Muscle layer of colon (tissue), 2 donors: ENCODE results near the gene SORCS1.

Experiments used
- H3K27ac ChIP-seq: one replicate; pipeline ENCODE4 v1.7.0; 2013; ENCODE audit warnings: low read depth, mild to moderate bottlenecking, low read length, moderate library complexity
- H3K27me3 ChIP-seq, 2 donors: one replicate each; pipeline ENCODE4 v1.7.0; 2013; ENCODE audit warnings: low read length in 2 of 2, mild to moderate bottlenecking in 2 of 2; ENCODE audit not compliant: insufficient read depth in 2 of 2, control insufficient read depth in 1 of 2
- H3K36me3 ChIP-seq: one replicate; pipeline ENCODE4 v1.7.0; 2013; ENCODE audit warnings: mild to moderate bottlenecking, low read length; ENCODE audit not compliant: insufficient read depth
- H3K4me1 ChIP-seq: one replicate; pipeline ENCODE4 v1.7.0; 2013; ENCODE audit warnings: mild to moderate bottlenecking, low read length; ENCODE audit not compliant: insufficient read depth
- H3K4me3 ChIP-seq, 2 donors: one replicate each; pipeline ENCODE4 v1.7.0; 2013; ENCODE audit warnings: low read length in 2 of 2, low read depth in 1 of 2, mild to moderate bottlenecking in 1 of 2, moderate library complexity in 1 of 2
- H3K9ac ChIP-seq: one replicate; pipeline ENCODE4 v1.7.0; 2013; ENCODE audit warnings: low read length
- H3K9me3 ChIP-seq: one replicate; pipeline ENCODE4 v1.7.0; 2013; ENCODE audit warnings: mild to moderate bottlenecking, low read length
- donor health status: abdominal sarcoma.
- donor health status: Adenocarcinoma of cecum.

The SORCS1 gene

DNA sequence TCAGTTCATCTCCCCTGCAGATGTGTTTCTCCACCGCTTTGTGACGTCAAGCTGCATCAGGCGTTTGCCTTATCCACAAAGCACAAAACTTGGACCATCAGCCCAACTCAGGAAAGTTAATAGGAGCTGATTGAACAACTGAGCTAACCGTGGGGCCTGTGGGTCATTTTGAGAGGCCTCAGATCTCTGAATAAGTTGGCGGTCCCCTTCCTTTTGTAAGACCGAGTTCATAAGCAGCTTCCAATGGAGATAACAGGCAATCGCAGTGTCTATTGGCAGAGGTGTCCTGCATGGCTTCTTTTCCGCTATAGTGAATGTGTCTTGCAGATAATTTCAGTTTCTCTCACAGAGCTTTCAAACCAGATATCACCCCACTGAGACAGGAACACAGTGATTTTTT lies 154.0 kb downstream of the SORCS1 start:
- Histone ChIP-seq H3K4me3 (no peak overlapping the region), H3K27me3 (no peaks in the 10 kb centered on the region), H3K4me1 (no peaks in the 10 kb centered on the region), H3K27ac (no peak overlapping the region), H3K36me3 (no peaks in the 10 kb centered on the region), H3K9me3 (peaks cover 3% of the 10 kb centered on the region), H3K9ac (no peak overlapping the region)

DNA sequence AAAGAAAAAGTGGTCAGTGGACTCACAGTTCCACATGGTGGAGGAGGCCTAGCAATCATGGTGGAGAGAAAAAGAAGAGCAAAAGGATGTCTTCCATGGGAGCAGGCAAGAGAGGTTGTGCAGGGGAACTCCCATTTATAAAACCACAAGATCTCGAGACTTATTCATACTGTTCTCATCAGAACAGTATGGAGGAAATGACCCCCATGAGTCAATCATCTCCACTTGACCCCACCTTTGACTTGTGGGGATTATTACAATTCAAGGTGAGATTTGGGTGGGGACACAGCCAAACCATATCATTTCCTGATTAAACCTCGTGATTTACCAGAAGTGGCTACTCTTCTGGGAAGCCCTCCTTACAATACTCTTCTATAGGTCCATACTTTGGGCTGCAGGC lies 160.1 kb downstream of the SORCS1 start:
- no peaks in the 10 kb centered on the region for H3K27me3 ChIP-seq
- H3K4me3 ChIP-seq: no peak overlapping the region
- H3K27ac ChIP-seq: no peak overlapping the region

GRCh38 chr10:107002068-107002467 lies 162.4 kb downstream of the SORCS1 start:
- Histone ChIP-seq H3K36me3 (no peaks in the 10 kb centered on the region), H3K27me3 (no peaks in the 10 kb centered on the region), H3K9me3 (no peaks in the 10 kb centered on the region), H3K27ac (no peak overlapping the region), H3K9ac (no peak overlapping the region), H3K4me3 (no peak overlapping the region), H3K4me1 (peaks cover 32% of the 10 kb centered on the region)

More for the DNA sequence above, 160.1 kb downstream of the SORCS1 start:
- Histone ChIP-seq H3K4me1 (peaks cover 14% of the 10 kb centered on the region), H3K9ac (no peak overlapping the region), H3K36me3 (no peaks in the 10 kb centered on the region), H3K9me3 (peaks cover 3% of the 10 kb centered on the region)

- H3K36me3 ChIP-seq: no peaks in the 10 kb centered on the region
- H3K9me3 ChIP-seq: no peaks in the 10 kb centered on the region
- H3K27me3 ChIP-seq: no peaks in the 10 kb centered on the region
- H3K9ac ChIP-seq: no peak overlapping the region
- H3K27ac ChIP-seq: no peak overlapping the region
- H3K4me3 ChIP-seq: no peak overlapping the region
- H3K4me1 ChIP-seq: peaks cover 32% of the 10 kb centered on the region
Observed at GRCh38 chr10:106999118-106999707, 165.3 kb downstream of the SORCS1 start.

GRCh38 chr10:106997721-106998120 lies 166.8 kb downstream of the SORCS1 start:
- Histone ChIP-seq H3K4me1 (peaks cover 32% of the 10 kb centered on the region), H3K9ac (no peak overlapping the region), H3K27me3 (no peaks in the 10 kb centered on the region), H3K27ac (no peak overlapping the region), H3K4me3 (no peak overlapping the region), H3K36me3 (no peaks in the 10 kb centered on the region), H3K9me3 (no peaks in the 10 kb centered on the region)

GRCh38 chr10:106996510-106996909 lies 168.0 kb downstream of the SORCS1 start:
- H3K36me3 ChIP-seq: no peaks in the 10 kb centered on the region
- no peak overlapping the region for H3K27ac ChIP-seq
- no peak overlapping the region for H3K9ac ChIP-seq
- H3K4me1 ChIP-seq: peaks cover 32% of the 10 kb centered on the region
- no peak overlapping the region for H3K4me3 ChIP-seq
- no peaks in the 10 kb centered on the region for H3K9me3 ChIP-seq
- H3K27me3 ChIP-seq: no peaks in the 10 kb centered on the region

- no peak overlapping the region for H3K9ac ChIP-seq
- H3K4me1 ChIP-seq: no peaks in the 10 kb centered on the region
- H3K9me3 ChIP-seq: no peaks in the 10 kb centered on the region
- no peaks in the 10 kb centered on the region for H3K27me3 ChIP-seq
- no peaks in the 10 kb centered on the region for H3K36me3 ChIP-seq
- no peak overlapping the region for H3K27ac ChIP-seq
- no peak overlapping the region for H3K4me3 ChIP-seq
Observed at GRCh38 chr10:106992055-106992454, 172.5 kb downstream of the SORCS1 start.

DNA sequence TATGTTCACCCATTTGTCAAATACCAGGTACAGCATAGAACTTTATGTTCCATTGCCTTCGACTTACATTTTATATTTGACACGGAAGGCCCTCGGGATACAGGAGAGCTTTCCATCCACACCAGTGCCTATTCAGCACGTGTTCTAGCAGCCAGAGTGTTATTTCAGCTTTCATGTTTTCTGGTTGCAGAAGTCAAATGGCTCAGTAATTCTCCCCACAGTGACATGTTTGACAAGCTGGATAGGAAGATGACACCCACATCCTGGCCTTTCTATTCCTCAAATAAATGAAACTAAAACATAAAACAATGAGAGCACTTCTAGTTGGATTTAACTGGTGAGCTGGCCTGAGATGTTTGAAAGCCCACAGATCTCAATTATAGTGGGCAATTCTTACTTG lies 173.4 kb downstream of the SORCS1 start:
- Histone ChIP-seq H3K27me3 (no peaks in the 10 kb centered on the region), H3K4me3 (no peak overlapping the region), H3K9ac (no peak overlapping the region), H3K36me3 (no peaks in the 10 kb centered on the region), H3K9me3 (no peaks in the 10 kb centered on the region), H3K4me1 (no peaks in the 10 kb centered on the region), H3K27ac (no peak overlapping the region)

DNA sequence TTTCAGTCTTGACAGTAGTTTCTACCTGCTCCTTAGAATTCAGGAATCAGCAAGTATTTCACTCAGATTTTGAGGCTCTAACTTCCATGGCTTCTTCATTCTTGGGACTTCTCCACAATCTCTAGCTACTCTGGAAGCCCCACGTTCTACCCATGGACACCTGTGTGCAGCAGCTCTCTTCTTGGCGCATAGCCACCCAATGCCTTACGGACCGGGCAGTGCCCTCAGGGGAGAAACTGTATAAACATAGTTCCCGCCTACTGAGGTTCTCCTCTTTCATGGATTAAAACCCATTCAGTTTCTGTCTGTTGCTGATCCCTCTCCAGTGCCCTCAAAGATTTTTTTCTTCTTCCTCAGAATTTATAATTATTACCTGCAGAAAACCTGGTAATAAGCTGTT lies 177.1 kb downstream of the SORCS1 start:
- Histone ChIP-seq H3K4me1 (no peaks in the 10 kb centered on the region), H3K9ac (no peak overlapping the region), H3K4me3 (no peak overlapping the region), H3K27ac (no peak overlapping the region), H3K9me3 (no peaks in the 10 kb centered on the region), H3K27me3 (no peaks in the 10 kb centered on the region), H3K36me3 (no peaks in the 10 kb centered on the region)

GRCh38 chr10:106982268-106982667 lies 182.2 kb downstream of the SORCS1 start:
- Histone ChIP-seq H3K27me3 (no peaks in the 10 kb centered on the region), H3K9ac (no peak overlapping the region), H3K9me3 (no peaks in the 10 kb centered on the region), H3K4me3 (no peak overlapping the region), H3K36me3 (no peaks in the 10 kb centered on the region), H3K27ac (no peak overlapping the region), H3K4me1 (peaks cover 22% of the 10 kb centered on the region)

DNA sequence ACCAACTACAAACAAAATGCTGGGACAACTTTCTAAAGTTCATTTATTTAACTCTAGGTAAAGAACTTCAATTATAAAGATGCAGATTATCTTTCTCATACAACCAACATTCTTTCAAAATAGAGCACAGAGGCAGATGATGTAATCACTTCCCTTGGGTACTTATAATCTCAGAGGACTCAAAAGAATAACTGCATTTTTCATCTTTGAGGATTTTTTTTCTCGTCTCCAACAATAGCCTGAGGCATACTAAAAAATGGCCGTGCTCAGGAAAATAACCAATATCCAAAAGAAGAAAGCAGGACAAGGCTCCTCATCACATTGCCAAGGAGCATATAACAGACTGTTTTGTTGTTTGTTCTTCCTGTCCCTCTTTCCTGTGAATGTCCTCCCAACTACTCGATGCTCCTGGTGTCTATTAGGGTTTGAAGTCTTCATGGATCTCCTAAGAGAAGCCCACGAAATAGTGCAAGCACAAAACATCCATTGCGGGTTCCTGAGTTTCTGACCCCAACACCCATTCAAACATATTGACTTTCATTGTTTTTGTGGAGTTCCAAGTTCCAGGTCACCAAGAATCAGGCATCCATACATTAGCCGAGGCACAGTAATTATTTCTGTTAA lies 182.9 kb downstream of the SORCS1 start:
- H3K9ac ChIP-seq: no peak overlapping the region
- no peaks in the 10 kb centered on the region for H3K27me3 ChIP-seq
- H3K27ac ChIP-seq: no peak overlapping the region
- no peaks in the 10 kb centered on the region for H3K9me3 ChIP-seq
- H3K36me3 ChIP-seq: no peaks in the 10 kb centered on the region
- no peak overlapping the region for H3K4me3 ChIP-seq
- peaks cover 22% of the 10 kb centered on the region for H3K4me1 ChIP-seq
